Nephron progenitor cell (in vitro differentiated cells): Measurements from ENCODE around the gene PPP1R3C.

Source experiments
- DNase-seq: peaks from one replicate; pipeline ENCODE4 v3.0.0; 2021
- H3K27ac Mint-ChIP-seq: 2 replicates; pipeline ENCODE4 v1.8.0; 2021; ENCODE audit warnings: mild to moderate bottlenecking, moderate library complexity, mixed read lengths
- H3K27me3 Mint-ChIP-seq: 2 replicates; pipeline ENCODE4 v1.8.0; 2021; ENCODE audit warnings: mild to moderate bottlenecking, low read depth, mixed read lengths; ENCODE audit not compliant: poor library complexity
- H3K36me3 Mint-ChIP-seq: 2 replicates; pipeline ENCODE4 v1.8.0; 2021; ENCODE audit warnings: low read depth, mixed read lengths
- H3K4me1 Mint-ChIP-seq: 2 replicates; pipeline ENCODE4 v1.8.0; 2021; ENCODE audit warnings: mixed read lengths
- H3K4me3 Mint-ChIP-seq: 2 replicates; pipeline ENCODE4 v1.8.0; 2021; ENCODE audit warnings: mild to moderate bottlenecking, moderate library complexity, mixed read lengths
- H3K9me3 Mint-ChIP-seq: 2 replicates; pipeline ENCODE4 v1.8.0; 2021; ENCODE audit warnings: mild to moderate bottlenecking, moderate library complexity, mixed read lengths
- TF ChIP-seq, protein P1 (sequence below): fragments of 200-600 bp; sonication (generic); IDR thresholded peaks from 2 replicates; pipeline ENCODE4 v1.5.0; 2021; ENCODE audit warnings: antibody characterized with exemption

Gene PPP1R3C

GRCh38 chr10:91593834-91594233, 39.0 kb downstream of the PPP1R3C start:
- Mint-ChIP-seq H3K4me3 (no peak overlapping the region), H3K27ac (no peak overlapping the region), H3K9me3 (no peaks in the 10 kb centered on the region), H3K36me3 (no peaks in the 10 kb centered on the region), H3K4me1 (peaks cover 57% of the 10 kb centered on the region), H3K27me3 (no peaks in the 10 kb centered on the region)
- TF ChIP-seq, protein P1, sequence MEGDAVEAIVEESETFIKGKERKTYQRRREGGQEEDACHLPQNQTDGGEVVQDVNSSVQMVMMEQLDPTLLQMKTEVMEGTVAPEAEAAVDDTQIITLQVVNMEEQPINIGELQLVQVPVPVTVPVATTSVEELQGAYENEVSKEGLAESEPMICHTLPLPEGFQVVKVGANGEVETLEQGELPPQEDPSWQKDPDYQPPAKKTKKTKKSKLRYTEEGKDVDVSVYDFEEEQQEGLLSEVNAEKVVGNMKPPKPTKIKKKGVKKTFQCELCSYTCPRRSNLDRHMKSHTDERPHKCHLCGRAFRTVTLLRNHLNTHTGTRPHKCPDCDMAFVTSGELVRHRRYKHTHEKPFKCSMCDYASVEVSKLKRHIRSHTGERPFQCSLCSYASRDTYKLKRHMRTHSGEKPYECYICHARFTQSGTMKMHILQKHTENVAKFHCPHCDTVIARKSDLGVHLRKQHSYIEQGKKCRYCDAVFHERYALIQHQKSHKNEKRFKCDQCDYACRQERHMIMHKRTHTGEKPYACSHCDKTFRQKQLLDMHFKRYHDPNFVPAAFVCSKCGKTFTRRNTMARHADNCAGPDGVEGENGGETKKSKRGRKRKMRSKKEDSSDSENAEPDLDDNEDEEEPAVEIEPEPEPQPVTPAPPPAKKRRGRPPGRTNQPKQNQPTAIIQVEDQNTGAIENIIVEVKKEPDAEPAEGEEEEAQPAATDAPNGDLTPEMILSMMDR: no peak
- no peak for DNase-seq

DNA sequence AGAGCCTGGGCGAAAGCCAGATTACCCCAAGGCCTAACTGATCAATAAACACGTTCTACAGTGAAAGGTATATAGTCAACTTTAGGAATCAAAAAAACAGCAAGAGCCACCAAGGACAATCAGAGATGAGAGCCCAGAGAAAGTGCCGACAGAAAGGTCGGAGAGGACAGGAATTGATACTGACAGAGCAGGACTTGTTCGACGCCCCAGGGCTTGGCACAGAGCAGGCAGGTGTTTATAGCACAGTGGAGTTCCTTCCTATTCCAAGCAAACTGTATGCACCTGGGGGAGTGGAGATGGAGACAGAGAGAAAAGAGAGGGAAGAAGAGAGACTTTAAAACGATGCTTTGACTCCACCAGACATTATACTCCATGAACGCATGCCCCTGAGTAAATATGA, 39.5 kb downstream of the PPP1R3C start:
- Mint-ChIP-seq H3K4me3 (no peak overlapping the region), H3K9me3 (no peaks in the 10 kb centered on the region), H3K27me3 (no peaks in the 10 kb centered on the region), H3K36me3 (no peaks in the 10 kb centered on the region), H3K4me1 (peaks cover 62% of the 10 kb centered on the region), H3K27ac (no peak overlapping the region)
- TF ChIP-seq, protein P1: no peak
- DNase-seq: no peak

- Mint-ChIP-seq H3K4me1 (peaks cover 70% of the 10 kb centered on the region), H3K27ac (peak overlapping the region; percentile 48), H3K36me3 (no peaks in the 10 kb centered on the region), H3K9me3 (no peaks in the 10 kb centered on the region), H3K4me3 (peak overlapping the region; percentile 7), H3K27me3 (no peaks in the 10 kb centered on the region)
- TF ChIP-seq, protein P1: no peak
- DNase-seq: no peak
These were observed 40.5 kb downstream of the PPP1R3C start for GRCh38 chr10:91592266-91592975.

DNA sequence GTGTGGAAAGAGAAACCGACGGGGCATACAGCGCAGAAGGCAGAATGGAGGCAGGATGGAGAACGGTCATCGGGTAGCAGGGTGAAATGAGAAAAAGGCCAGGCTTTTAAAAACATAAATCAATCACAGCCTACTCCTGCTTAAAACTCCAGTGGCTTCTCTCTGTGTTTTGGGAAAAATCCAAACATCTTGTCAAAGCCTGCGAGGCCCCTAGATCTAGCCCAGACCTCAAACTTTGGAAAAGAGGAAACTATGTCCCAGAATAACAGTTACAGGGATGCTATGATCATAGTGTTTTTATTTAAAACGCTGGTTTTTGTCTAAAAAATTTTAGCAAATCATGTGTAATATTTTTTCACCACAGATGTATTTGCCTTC, 41.1 kb downstream of the PPP1R3C start:
- peaks cover 68% of the 10 kb centered on the region for H3K4me1 Mint-ChIP-seq
- H3K27ac Mint-ChIP-seq: peak overlapping the region; percentile 87
- DNase-seq: no peak
- no peaks in the 10 kb centered on the region for H3K27me3 Mint-ChIP-seq
- H3K4me3 Mint-ChIP-seq: peak overlapping the region; percentile 49
- no peaks in the 10 kb centered on the region for H3K36me3 Mint-ChIP-seq
- TF ChIP-seq, protein P1: no peak
- no peaks in the 10 kb centered on the region for H3K9me3 Mint-ChIP-seq

DNA sequence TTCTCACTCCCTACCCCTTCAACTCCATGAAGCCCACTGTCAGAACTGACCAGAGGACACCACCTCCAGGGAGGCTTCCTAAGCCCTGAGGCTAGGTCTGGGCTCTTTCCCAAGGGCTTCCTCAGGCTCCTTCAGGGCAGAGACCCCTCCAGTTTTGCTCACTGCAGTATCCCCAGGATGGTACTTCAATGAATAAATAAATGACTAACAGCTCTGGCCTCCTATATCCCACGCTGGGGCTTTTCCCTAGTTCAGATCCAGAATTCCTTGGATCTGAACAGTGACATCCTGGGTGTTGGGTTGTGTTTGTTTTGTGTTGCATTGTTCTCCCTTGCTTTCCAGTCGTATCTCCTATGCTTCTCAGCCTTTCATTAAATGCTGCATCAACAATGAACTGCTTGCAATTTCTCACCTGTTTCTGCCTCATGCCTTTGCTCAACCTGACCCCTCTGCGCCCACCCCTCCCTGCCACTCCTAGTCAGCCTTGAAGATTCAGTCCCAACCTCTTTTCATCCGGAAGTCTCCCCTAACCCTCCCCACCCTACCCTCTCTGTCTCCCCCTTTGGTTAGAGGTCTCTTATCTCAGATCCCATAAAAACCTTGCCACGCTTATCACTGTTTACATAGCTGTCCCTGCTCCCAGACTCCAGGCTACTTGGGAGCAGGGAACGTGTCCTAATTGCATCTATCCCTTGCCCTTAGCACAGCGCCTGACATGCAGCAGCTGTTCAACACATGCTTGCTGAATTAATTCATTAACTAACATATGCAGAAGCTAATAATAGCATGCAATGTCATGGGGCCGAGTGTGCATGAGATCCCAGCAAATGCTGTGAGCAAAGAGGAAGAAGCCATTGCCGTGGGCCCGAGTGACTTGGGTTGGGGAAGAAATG, 41.7 kb downstream of the PPP1R3C start:
- DNase-seq: no peak
- peak overlapping the region; percentile 49 for H3K4me3 Mint-ChIP-seq
- H3K9me3 Mint-ChIP-seq: no peaks in the 10 kb centered on the region
- H3K4me1 Mint-ChIP-seq: peaks cover 65% of the 10 kb centered on the region
- H3K27me3 Mint-ChIP-seq: no peaks in the 10 kb centered on the region
- TF ChIP-seq, protein P1: no peak
- no peaks in the 10 kb centered on the region for H3K36me3 Mint-ChIP-seq
- peak overlapping the region; percentile 87 for H3K27ac Mint-ChIP-seq
